ENCODE measurements around the gene HELT. TPM values are rescaled to one million over a fixed set of nuclear protein-coding genes. Genes with fewer than 3 reads are reported as not detected.
A peak's percentile ranks its signal among the peaks of the same experiment; 100 is the strongest.

The HELT gene
- not detected for total RNA-seq (2013)
- polyA plus RNA-seq (not detected), polyA minus RNA-seq (not detected in 2 replicates), total RNA-seq (0 to 0.04 (median 0) reads per million in 11 experiments)

GRCh38 chr4:185017964-185018772 lies at the start of gene HELT:
Gene HELT, plus strand, starts transcription at chr4:185018490. Its CDS starts 439 bp downstream, at chr4:185018929.
- Mint-ChIP-seq H3K27ac (peak within 1 kb of the TSS in 1 of 7 donors; percentile 79), H3K36me3 (no peaks in the 10 kb centered on the region), H3K9me3 (peaks cover 0 to 22% (median 0%) of the 10 kb centered on the region in 7 donors), H3K4me1 (peaks cover 13% of the 10 kb centered on the region), H3K27me3 (ENCODE audit: low read depth in 3 of 3) (peaks cover 94 to 99% (median 96%) of the 10 kb centered on the region in 3 donors), H3K4me3 (peak within 1 kb of the TSS in 1 of 2 donors; percentile 80)
- intact Hi-C loops (cut with micrococcal nuclease), result no loop called here
- H3K9me3 ChIP-seq (replicated peaks in 1 of 2; ENCODE audit: control insufficient read depth in 1 of 2, insufficient read depth in 1 of 2, low read length in 2 of 2), result peaks cover 0 to 21% of the 10 kb centered on the region in 2 donors
- no peak for TF ChIP-seq CTCF (IDR thresholded peaks at IDR 0.05)
- no peak within 1 kb of the TSS for H3K9ac ChIP-seq (ENCODE audit: insufficient read depth, low read length, poor library complexity, severe bottlenecking)
- no peaks in the 10 kb centered on the region for H3K36me3 ChIP-seq (replicated peaks in 1 of 2; ENCODE audit: control insufficient read depth in 1 of 2, insufficient read depth in 2 of 2, low read length in 2 of 2)
- no peak within 1 kb of the TSS for H3K4me2 ChIP-seq (replicated peaks; ENCODE audit: extremely low read depth, low read length, poor library complexity, severe bottlenecking)
- H3K4me3 ChIP-seq (replicated peaks in 1 of 3; ENCODE audit: low read depth in 2 of 3, low read length in 3 of 3), result no peak within 1 kb of the TSS
- H3K27me3 ChIP-seq (ENCODE audit: control insufficient read depth in 2 of 2, insufficient read depth in 2 of 2, low read length in 2 of 2), result peaks cover 78 to 97% of the 10 kb centered on the region in 2 donors
- H2AFZ ChIP-seq (ENCODE audit: insufficient read depth, low read depth, low read length, poor library complexity, severe bottlenecking), result no peak within 1 kb of the TSS
- no peaks in the 10 kb centered on the region for H4K20me1 ChIP-seq (ENCODE audit: insufficient read depth, low read length)
- H3K27ac ChIP-seq (ENCODE audit: low read depth in 1 of 2, low read length in 2 of 2), result no peak within 1 kb of the TSS
- no peaks in the 10 kb centered on the region for H3K4me1 ChIP-seq (ENCODE audit: control insufficient read depth in 1 of 2, insufficient read depth in 2 of 2, low read length in 2 of 2)
- WGBS (ENCODE audit: insufficient coverage), result 1% methylated on average over 48 of the region's 58 CpGs
- no peaks in the 10 kb centered on the region for H3K79me2 ChIP-seq (ENCODE audit: insufficient read depth, low read length)
- DNase-seq, result no peak

- Mint-ChIP-seq H3K4me3 (no peak overlapping the region), H3K9me3 (peaks cover 13 to 38% (median 24%) of the 10 kb centered on the region in 7 donors), H3K36me3 (peaks cover 5 to 10% of the 10 kb centered on the region in 2 donors), H3K27me3 (ENCODE audit: low read depth in 3 of 3) (peaks cover 2 to 16% (median 5%) of the 10 kb centered on the region in 3 donors), H3K4me1 (peaks cover 11% of the 10 kb centered on the region), H3K27ac (no peak overlapping the region)
- DNase-seq, result no peak
- Histone ChIP-seq H3K79me2 (ENCODE audit: insufficient read depth, low read length) (no peaks in the 10 kb centered on the region), H3K4me1 (ENCODE audit: control insufficient read depth in 1 of 2, insufficient read depth in 2 of 2, low read length in 2 of 2) (peaks cover 9 to 10% of the 10 kb centered on the region in 2 donors), H3K4me2 (replicated peaks; ENCODE audit: extremely low read depth, low read length, poor library complexity, severe bottlenecking) (no peak overlapping the region), H3K27me3 (ENCODE audit: control insufficient read depth in 2 of 2, insufficient read depth in 2 of 2, low read length in 2 of 2) (no peaks in the 10 kb centered on the region), H3K9me3 (replicated peaks in 1 of 2; ENCODE audit: control insufficient read depth in 1 of 2, insufficient read depth in 1 of 2, low read length in 2 of 2) (peaks cover 9 to 11% of the 10 kb centered on the region in 2 donors), H3K4me3 (replicated peaks in 1 of 3; ENCODE audit: low read depth in 2 of 3, low read length in 3 of 3) (no peak overlapping the region), H2AFZ (ENCODE audit: insufficient read depth, low read depth, low read length, poor library complexity, severe bottlenecking) (no peak overlapping the region), H3K9ac (ENCODE audit: insufficient read depth, low read length, poor library complexity, severe bottlenecking) (no peak overlapping the region), H3K36me3 (replicated peaks in 1 of 2; ENCODE audit: control insufficient read depth in 1 of 2, insufficient read depth in 2 of 2, low read length in 2 of 2) (no peaks in the 10 kb centered on the region), H3K27ac (ENCODE audit: low read depth in 1 of 2, low read length in 2 of 2) (no peak overlapping the region), H4K20me1 (ENCODE audit: insufficient read depth, low read length) (no peaks in the 10 kb centered on the region)
- no peak for TF ChIP-seq CTCF (IDR thresholded peaks at IDR 0.05)
- WGBS (ENCODE audit: insufficient coverage), result 100% methylated on average over 5 of the region's 5 CpGs
- intact Hi-C loops (cut with micrococcal nuclease), result loop anchor here in 1 of 2 donors (10.0 kb wide), 1 partner anchor 144 kb away; the partner anchor contains the start of gene ACSL1
These were observed 49.5 kb upstream of the HELT start for GRCh38 chr4:184968784-184969201.

Data from CD14-positive monocyte (primary cell).